GM18867 (cell line): Measurements from ENCODE around the gene DOK3.

Experiments
- ATAC-seq: cut with Tn5 transposase; IDR thresholded peaks from one replicate; pipeline ENCODE4 v1.9.1; 2021; ENCODE audit warnings: mild to moderate bottlenecking, moderate library complexity; ENCODE audit not compliant: unreplicated experiment

The DOK3 gene

GRCh38 chr5:177513500-177513899, 3.9 kb upstream of the DOK3 start:
- ATAC-seq, result no peak

- ATAC-seq, result no peak
These were observed 3.2 kb upstream of the DOK3 start for GRCh38 chr5:177512736-177513380.

- ATAC-seq, result no peak
These were observed 2.4 kb upstream of the DOK3 start for GRCh38 chr5:177511796-177512675.

GRCh38 chr5:177511181-177511580, 1.6 kb upstream of the DOK3 start:
- no peak for ATAC-seq

- peak; percentile 40 for ATAC-seq
These were observed 984 bp upstream of the DOK3 start for GRCh38 chr5:177510567-177511053.

GRCh38 chr5:177509991-177510566, 453 bp upstream of the DOK3 start:
- ATAC-seq, result peak; percentile 31

GRCh38 chr5:177508837-177509236, 789 bp downstream of the DOK3 start:
- no peak for ATAC-seq

- ATAC-seq, result no peak
These were observed 1.4 kb downstream of the DOK3 start for GRCh38 chr5:177508221-177508611.

GRCh38 chr5:177507596-177508220, 1.9 kb downstream of the DOK3 start:
- no peak for ATAC-seq

GRCh38 chr5:177507165-177507564, 2.5 kb downstream of the DOK3 start:
- no peak for ATAC-seq

GRCh38 chr5:177505075-177505474, 4.6 kb downstream of the DOK3 start:
- ATAC-seq, result no peak

GRCh38 chr5:177504086-177505056, 5.3 kb downstream of the DOK3 start:
- no peak for ATAC-seq

- ATAC-seq, result no peak
These were observed 6.1 kb downstream of the DOK3 start for GRCh38 chr5:177503351-177504085.

- ATAC-seq, result no peak
These were observed 6.7 kb downstream of the DOK3 start for GRCh38 chr5:177502886-177503285.

GRCh38 chr5:177501874-177502678, 7.5 kb downstream of the DOK3 start:
- no peak for ATAC-seq

GRCh38 chr5:177500685-177501522, 8.7 kb downstream of the DOK3 start:
- no peak for ATAC-seq

GRCh38 chr5:177499842-177500241, 9.8 kb downstream of the DOK3 start:
- no peak for ATAC-seq
